ENCODE measurements around the gene MPHOSPH8. TPM values are rescaled to one million over a fixed set of nuclear protein-coding genes. Genes with fewer than 3 reads are reported as not detected.
"Not testable (repeated sequence)": the region's sequence is repeated elsewhere in the genome, so short reads cannot be mapped to it uniquely, and the experiment has no call there.

MPHOSPH8 gene
- total RNA-seq, 4 donors from 2014 or later: 17.4 to 65.3 (median 42.2) TPM

DNA sequence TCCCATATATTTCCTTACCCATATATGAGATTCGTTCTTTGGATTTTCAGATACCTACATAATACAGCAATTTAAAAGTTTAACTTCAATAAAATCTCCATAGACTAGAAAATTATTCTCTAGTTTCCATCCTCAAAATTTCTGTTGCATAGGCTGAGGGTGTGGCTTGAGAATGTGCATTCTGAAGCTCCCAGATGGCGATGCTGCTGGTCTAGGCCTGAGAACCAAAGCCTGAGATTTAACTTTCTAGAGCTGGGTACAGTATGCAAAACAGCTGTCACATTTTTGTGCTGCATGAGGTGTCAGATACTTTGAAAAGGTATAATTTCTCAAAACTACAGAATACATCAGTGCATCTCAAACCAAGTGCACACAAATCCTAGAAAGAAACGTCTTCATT, 42.7 kb downstream of the MPHOSPH8 start:
- intact Hi-C loops (cut with DNase I; ENCODE audit: low total_unique reads): no loop called here
- no peaks in the 10 kb centered on the region for H3K36me3 ChIP-seq
- H3K27me3 ChIP-seq: no peaks in the 10 kb centered on the region

GRCh38 chr13:19680751-19681150, 47.3 kb downstream of the MPHOSPH8 start:
- Histone ChIP-seq H3K27me3 (no peaks in the 10 kb centered on the region), H3K4me1 (no peaks in the 10 kb centered on the region), H3K27ac (no peak overlapping the region), H3K9me3 (no peaks in the 10 kb centered on the region), H3K4me3 (no peak overlapping the region), H3K36me3 (no peaks in the 10 kb centered on the region)
- intact Hi-C loops (cut with DNase I; ENCODE audit: low total_unique reads): no loop called here
- TF ChIP-seq, protein P1, sequence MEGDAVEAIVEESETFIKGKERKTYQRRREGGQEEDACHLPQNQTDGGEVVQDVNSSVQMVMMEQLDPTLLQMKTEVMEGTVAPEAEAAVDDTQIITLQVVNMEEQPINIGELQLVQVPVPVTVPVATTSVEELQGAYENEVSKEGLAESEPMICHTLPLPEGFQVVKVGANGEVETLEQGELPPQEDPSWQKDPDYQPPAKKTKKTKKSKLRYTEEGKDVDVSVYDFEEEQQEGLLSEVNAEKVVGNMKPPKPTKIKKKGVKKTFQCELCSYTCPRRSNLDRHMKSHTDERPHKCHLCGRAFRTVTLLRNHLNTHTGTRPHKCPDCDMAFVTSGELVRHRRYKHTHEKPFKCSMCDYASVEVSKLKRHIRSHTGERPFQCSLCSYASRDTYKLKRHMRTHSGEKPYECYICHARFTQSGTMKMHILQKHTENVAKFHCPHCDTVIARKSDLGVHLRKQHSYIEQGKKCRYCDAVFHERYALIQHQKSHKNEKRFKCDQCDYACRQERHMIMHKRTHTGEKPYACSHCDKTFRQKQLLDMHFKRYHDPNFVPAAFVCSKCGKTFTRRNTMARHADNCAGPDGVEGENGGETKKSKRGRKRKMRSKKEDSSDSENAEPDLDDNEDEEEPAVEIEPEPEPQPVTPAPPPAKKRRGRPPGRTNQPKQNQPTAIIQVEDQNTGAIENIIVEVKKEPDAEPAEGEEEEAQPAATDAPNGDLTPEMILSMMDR (IDR thresholded peaks at IDR 0.05): no peak
- TF ChIP-seq POLR2A (IDR thresholded peaks at IDR 0.05): no peak
- no peak for DNase-seq

More for the DNA sequence above, 42.7 kb downstream of the MPHOSPH8 start:
- no peak for DNase-seq
- Histone ChIP-seq H3K27ac (no peak overlapping the region), H3K4me3 (no peak overlapping the region), H3K9me3 (no peaks in the 10 kb centered on the region), H3K4me1 (no peaks in the 10 kb centered on the region)
- TF ChIP-seq, protein P1 (IDR thresholded peaks at IDR 0.05): no peak
- no peak for TF ChIP-seq POLR2A (IDR thresholded peaks at IDR 0.05)

DNA sequence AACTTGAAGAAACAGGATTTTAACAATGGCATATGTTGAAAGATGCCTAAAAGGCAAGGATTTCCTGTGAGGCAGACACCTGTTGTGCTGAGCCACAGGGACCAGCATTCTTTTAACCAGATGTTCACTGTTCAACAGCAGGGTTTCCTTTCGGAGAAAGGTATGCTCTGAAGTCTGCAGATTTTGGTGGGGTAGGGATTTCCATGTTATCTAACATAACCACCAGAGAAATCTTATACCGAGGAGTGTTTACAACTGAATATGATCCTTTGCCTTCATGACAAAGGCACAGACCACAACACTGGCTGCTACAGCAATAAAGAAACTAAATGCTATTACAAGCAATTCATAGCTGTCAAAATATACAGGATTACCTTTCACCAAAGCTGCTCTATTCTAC, 48.1 kb downstream of the MPHOSPH8 start:
- no peaks in the 10 kb centered on the region for H3K36me3 ChIP-seq
- intact Hi-C loops (cut with DNase I; ENCODE audit: low total_unique reads): no loop called here

GRCh38 chr13:19685034-19685433, 51.6 kb downstream of the MPHOSPH8 start:
- Histone ChIP-seq H3K4me3 (no peak overlapping the region), H3K27me3 (no peaks in the 10 kb centered on the region), H3K9me3 (no peaks in the 10 kb centered on the region), H3K27ac (no peak overlapping the region), H3K4me1 (no peaks in the 10 kb centered on the region), H3K36me3 (no peaks in the 10 kb centered on the region)
- TF ChIP-seq POLR2A (IDR thresholded peaks at IDR 0.05): no peak
- TF ChIP-seq, protein P1 (IDR thresholded peaks at IDR 0.05): no peak
- DNase-seq: no peak
- intact Hi-C loops (cut with DNase I; ENCODE audit: low total_unique reads): no loop called here

More for the DNA sequence above, 48.1 kb downstream of the MPHOSPH8 start:
- H3K4me3 ChIP-seq: no peak overlapping the region
- DNase-seq: no peak
- H3K27me3 ChIP-seq: no peaks in the 10 kb centered on the region
- no peak for TF ChIP-seq POLR2A (IDR thresholded peaks at IDR 0.05)
- TF ChIP-seq, protein P1 (IDR thresholded peaks at IDR 0.05): no peak
- H3K4me1 ChIP-seq: no peaks in the 10 kb centered on the region
- H3K9me3 ChIP-seq: no peaks in the 10 kb centered on the region
- no peak overlapping the region for H3K27ac ChIP-seq

DNA sequence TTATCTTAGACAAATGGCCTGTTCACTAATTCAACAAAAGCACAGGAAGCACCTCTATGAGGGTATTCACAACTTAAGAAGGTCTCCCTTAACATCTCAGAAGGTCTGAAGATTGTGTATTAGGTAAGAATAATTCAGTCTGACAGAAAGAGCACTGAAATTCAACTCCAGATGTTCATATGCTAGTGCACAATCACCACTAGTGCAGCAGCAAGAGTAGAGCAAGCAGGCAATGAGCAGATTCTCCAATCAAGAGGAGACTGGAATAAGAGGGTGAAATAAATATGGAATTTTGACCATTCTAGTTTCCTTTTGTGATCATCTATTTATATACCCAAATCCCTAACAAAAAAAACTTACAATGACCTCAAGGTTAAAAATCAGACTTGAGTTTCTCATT, 52.0 kb downstream of the MPHOSPH8 start:
- TF ChIP-seq, protein P1 (IDR thresholded peaks at IDR 0.05): no peak
- no peak for TF ChIP-seq POLR2A (IDR thresholded peaks at IDR 0.05)
- Histone ChIP-seq H3K4me3 (no peak overlapping the region), H3K27ac (no peak overlapping the region), H3K27me3 (no peaks in the 10 kb centered on the region), H3K36me3 (no peaks in the 10 kb centered on the region), H3K4me1 (no peaks in the 10 kb centered on the region), H3K9me3 (no peaks in the 10 kb centered on the region)
- DNase-seq: no peak
- intact Hi-C loops (cut with DNase I; ENCODE audit: low total_unique reads): no loop called here

GRCh38 chr13:19691447-19691846, 58.0 kb downstream of the MPHOSPH8 start:
- H3K4me3 ChIP-seq; DNase-seq; H3K27me3 ChIP-seq; H3K4me1 ChIP-seq; intact Hi-C loops (cut with DNase I; ENCODE audit: low total_unique reads); H3K27ac ChIP-seq; H3K36me3 ChIP-seq; H3K9me3 ChIP-seq: not testable (repeated sequence)
